Fibroblast of pulmonary artery (primary cell): Measurements from ENCODE around the gene ZMIZ1.

Source experiments
- DNase-seq: peaks from one replicate; pipeline ENCODE4 v3.0.0-alpha.2; 2010; ENCODE audit warnings: low read depth
- H3K4me3 ChIP-seq: replicated peaks from 2 replicates; pipeline ENCODE4 v1.5.1; 2011; ENCODE audit warnings: low read depth, mild to moderate bottlenecking, control low read depth, low read length, moderate library complexity
- TF ChIP-seq, protein P1 (sequence below): IDR thresholded peaks from 2 replicates; pipeline ENCODE4 v1.5.1; 2011; ENCODE audit warnings: mild to moderate bottlenecking, control low read depth, low read length, inconsistent platforms; ENCODE audit errors: missing control alignments

ZMIZ1 gene

DNA sequence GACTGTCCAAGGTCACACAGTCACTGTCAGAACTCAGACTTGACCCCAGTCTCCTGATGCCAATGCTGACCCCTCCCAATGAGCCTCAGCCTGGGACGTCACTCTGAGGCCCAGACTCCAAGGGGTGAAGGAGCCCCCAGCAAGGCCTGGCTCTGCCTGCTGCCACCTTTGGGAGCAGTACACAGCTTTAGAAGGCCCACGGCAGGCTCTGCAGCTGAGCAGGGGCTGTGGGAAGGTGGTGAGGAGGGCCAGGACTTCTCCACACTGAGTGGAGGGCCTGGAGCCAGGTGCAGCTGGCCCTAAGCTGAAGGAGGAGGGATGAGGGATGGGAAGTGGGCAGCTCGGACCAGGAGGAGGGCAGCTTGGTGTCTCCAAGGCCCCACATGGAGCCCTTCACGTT, 23.9 kb upstream of the ZMIZ1 start:
- TF ChIP-seq, protein P1, sequence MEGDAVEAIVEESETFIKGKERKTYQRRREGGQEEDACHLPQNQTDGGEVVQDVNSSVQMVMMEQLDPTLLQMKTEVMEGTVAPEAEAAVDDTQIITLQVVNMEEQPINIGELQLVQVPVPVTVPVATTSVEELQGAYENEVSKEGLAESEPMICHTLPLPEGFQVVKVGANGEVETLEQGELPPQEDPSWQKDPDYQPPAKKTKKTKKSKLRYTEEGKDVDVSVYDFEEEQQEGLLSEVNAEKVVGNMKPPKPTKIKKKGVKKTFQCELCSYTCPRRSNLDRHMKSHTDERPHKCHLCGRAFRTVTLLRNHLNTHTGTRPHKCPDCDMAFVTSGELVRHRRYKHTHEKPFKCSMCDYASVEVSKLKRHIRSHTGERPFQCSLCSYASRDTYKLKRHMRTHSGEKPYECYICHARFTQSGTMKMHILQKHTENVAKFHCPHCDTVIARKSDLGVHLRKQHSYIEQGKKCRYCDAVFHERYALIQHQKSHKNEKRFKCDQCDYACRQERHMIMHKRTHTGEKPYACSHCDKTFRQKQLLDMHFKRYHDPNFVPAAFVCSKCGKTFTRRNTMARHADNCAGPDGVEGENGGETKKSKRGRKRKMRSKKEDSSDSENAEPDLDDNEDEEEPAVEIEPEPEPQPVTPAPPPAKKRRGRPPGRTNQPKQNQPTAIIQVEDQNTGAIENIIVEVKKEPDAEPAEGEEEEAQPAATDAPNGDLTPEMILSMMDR, result no peak
- H3K4me3 ChIP-seq, result no peak overlapping the region
- no peak for DNase-seq

DNA sequence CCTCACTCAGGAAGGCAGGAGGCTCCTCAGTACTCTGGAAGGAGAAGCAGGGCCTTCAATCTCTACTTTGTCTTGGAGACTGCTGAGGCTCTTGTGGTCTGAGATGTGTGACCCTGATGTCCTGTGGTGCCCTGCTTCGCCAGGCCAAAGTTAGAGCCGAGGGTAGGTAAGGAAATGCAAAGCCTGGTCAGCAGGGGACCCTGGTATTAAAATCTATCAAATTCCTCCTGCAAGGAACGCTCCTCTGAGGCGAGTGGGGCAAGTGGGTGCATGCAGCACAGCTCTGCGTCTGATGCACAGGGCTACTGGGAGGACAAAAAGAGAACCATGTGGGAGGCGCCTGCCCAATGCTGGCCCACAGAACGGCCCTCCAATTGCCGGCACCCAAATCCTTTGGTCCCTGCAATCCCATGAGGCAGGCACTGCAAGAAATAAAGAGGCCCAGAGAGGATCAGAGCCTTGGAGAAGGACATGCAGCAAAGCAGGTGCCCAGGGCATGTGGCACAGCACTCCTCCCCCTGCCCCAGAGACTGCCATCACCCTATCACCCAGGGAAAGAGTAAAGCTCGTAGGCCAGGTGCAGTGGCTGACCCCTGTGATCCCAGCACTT, 23.1 kb upstream of the ZMIZ1 start:
- TF ChIP-seq, protein P1, result no peak

DNA sequence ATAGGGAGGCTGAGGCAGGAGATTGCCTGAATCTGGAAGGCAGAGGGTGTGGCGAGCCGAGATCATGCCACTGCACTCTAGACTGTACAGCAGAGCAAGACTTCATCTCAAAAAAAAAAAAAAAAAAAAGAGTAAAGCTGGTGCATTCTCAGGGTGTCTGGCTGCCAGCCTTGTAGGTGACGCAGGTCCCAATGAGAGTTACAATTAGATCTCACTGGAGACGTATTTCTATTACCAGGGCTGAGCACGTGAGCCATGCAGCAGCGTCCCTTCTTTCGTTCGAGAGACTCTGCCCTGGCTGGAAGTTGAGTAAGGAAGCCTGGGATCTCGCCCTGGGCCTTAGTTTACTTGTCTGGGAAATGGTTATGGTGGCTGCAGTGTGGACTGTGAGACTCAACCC, 22.4 kb upstream of the ZMIZ1 start:
- DNase-seq, result no peak
- TF ChIP-seq, protein P1, result no peak
- H3K4me3 ChIP-seq, result no peak overlapping the region

More for the DNA sequence above, 23.1 kb upstream of the ZMIZ1 start:
- H3K4me3 ChIP-seq, result no peak overlapping the region
- DNase-seq, result no peak

DNA sequence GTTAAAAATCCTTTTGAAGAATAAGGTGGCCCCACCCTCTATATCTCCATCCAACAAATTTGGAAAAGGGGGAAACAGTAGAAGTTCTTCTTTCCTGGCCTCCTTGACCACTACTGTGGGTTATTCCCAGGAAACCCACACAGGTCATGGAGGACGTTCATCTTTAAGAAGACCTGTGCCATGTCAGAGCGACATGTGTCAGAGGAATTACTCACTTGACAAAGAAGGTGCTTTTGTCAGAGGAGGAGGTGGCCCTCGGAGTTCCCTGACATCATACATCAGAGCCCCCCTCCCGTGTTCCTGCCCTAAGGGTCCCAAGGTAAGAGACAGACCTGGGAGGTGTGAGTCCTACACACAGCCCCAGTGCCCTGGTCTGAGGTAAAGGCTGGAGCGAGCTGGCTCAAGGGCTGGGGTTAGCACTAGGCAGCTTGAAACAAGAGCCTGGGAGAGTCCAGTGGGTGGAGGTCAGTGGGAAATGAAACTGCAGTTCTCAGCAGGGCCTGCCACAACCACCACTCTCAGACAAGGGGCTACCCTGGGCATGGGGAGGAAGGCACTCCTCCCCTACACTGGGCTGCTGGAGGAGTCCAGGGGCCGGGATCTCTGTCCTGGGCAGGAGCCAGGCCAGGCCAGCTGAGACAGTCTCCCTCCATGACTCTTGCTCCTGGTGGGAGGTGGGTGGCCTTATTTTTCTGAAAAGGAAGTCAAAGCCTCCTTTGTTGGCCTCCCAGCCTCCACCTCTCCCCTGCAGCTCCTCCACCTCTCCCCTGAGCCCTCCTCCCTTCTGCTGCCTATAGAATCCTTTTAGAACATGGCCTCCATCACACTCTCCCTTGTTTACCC, 21.8 kb upstream of the ZMIZ1 start:
- TF ChIP-seq, protein P1, result no peak
- DNase-seq, result no peak
- no peak overlapping the region for H3K4me3 ChIP-seq

DNA sequence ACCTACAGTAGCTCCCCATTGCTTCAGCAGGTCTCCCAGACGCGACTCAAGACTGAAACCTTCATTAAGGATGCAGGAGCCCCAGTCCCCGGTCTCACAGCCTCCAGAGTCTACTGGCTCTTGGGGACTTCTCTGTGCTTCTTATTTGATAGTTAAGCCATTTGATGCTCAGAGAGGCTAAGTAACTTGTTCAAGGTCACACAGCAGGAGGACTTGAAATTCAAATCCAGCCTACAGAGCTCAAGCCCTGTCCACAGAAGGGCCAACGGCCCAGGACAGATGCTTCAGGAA, 21.2 kb upstream of the ZMIZ1 start:
- no peak for DNase-seq
- TF ChIP-seq, protein P1, result no peak
- H3K4me3 ChIP-seq, result no peak overlapping the region

DNA sequence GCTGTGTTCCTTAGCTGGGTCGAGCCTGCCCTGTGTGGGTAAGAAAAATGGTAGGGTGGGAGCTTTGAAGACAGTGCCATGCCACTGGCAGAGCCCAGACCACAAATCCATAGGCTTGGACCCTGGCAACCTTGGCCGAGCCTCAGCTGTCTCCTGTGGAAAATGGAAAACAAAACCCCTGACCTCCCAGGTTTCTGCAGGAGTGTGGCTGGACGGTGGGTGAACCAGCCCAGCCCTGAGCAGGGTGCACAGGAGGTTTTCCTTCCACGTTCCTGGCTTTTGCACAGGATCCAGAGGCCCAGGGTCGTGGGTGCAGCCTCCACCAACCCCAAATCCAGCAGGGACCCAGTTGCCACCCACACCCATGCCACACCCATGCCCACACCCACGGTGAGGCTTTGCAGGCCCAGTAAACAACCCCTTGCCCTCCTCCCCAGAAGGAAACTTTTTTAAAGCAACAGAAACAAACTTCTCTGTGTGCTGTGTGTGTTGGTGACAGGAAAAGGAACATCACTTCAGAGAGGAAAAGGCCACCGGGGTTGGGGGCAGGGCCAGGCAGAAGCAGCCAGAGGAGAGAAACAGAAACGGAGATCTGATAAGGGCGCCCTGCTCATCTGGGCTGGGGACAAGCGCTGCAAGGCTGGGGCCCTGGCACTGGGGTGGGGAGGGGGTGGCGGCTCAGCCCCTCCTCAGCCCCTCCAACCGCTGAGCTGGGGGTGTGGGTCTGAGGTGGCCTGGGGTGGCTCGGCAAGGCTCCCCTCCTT, 20.7 kb upstream of the ZMIZ1 start:
- TF ChIP-seq, protein P1, result no peak

More for the DNA sequence above, 20.7 kb upstream of the ZMIZ1 start:
- no peak overlapping the region for H3K4me3 ChIP-seq
- no peak for DNase-seq
